Gastrocnemius medialis (tissue), 4 donors: ENCODE measurements around the gene PKP2. TPM values are rescaled to one million over a fixed set of nuclear protein-coding genes. Genes with fewer than 3 reads are reported as not detected.

Experiments used
- ATAC-seq, 2 donors: fragments of 150-250 bp; one replicate each; pipeline ENCODE4 v1.9.1; 2016
- DNase-seq, 2 donors: peaks; one replicate each; pipeline ENCODE4 v3.0.0-alpha.2; 2019
- H3K27ac ChIP-seq, 4 donors: fragments of 200-600 bp; sonication (generic); 1 replicate in 1 of 4; 2 replicates in 3 of 4; pipeline ENCODE4 v1.5.1; 2016 to 2018; ENCODE audit warnings: mild to moderate bottlenecking in 2 of 4, moderate library complexity in 1 of 4
- H3K27me3 ChIP-seq, 3 donors: fragments of 200-600 bp; sonication (generic) in 2 of 3; 1 replicate in 1 of 3; 2 replicates in 2 of 3; pipeline versions ENCODE4 v1.5.1 to v1.6.0; 2016 to 2019; ENCODE audit warnings: mild to moderate bottlenecking in 1 of 3, moderate library complexity in 1 of 3
- H3K36me3 ChIP-seq, 2 donors: fragments of 200-600 bp; sonication (generic) in 1 of 2; one replicate each; pipeline ENCODE4 v1.5.1; 2017 to 2018
- H3K4me1 ChIP-seq, 2 donors: fragments of 200-600 bp; sonication (generic) in 1 of 2; one replicate each; pipeline ENCODE4 v1.5.1; 2016 to 2017; ENCODE audit warnings: mild to moderate bottlenecking in 2 of 2
- H3K4me3 ChIP-seq, 4 donors: fragments of 200-600 bp; sonication (generic) in 3 of 4; 1 replicate in 1 of 4; 2 replicates in 3 of 4; pipeline ENCODE4 v1.5.1; 2016 to 2019; ENCODE audit warnings: mild to moderate bottlenecking in 2 of 4
- H3K9me3 ChIP-seq, 3 donors: fragments of 200-600 bp; sonication (generic) in 2 of 3; 1 replicate in 1 of 3; 2 replicates in 2 of 3; pipeline ENCODE4 v1.5.1; 2016 to 2019
- POLR2A ChIP-seq, 2 donors: fragments of 450-650 bp; IDR thresholded peaks; one replicate each; pipeline ENCODE4 v1.6.1; 2017; ENCODE audit warnings: antibody characterized with exemption in 2 of 2, mild to moderate bottlenecking in 2 of 2, moderate library complexity in 2 of 2
- in situ Hi-C, 4 donors: fragments of 200-750 bp; cut with MboI; loops; one replicate each; pipeline versions ENCODE4 v1.15.0 to v1.8.0; 2017; ENCODE audit warnings: low sequenced_read_pairs in 4 of 4
- intact Hi-C: fragments of 100-400 bp; cut with DNase I; formaldehyde crosslinking; loops from one replicate; pipeline ENCODE4 v1.15.1; 2023; ENCODE audit warnings: low total_unique reads
- total RNA-seq, 4 donors: library from RNA; depleted of rRNA; stranded (reverse); fragments of >200 nt; gene quantifications; one replicate each; pipeline versions ENCODE4 v1.1.0 to v1.2.3, GENCODE V29; 2016
- TF ChIP-seq, protein P1 (sequence below), 5 experiments: fragments of 450-650 bp in 3 of 5; fragments of 200-600 bp in 2 of 5; sonication (generic) in 2 of 5; IDR thresholded peaks in 4 of 5; conservative IDR thresholded peaks in 1 of 5; 1 replicate in 4 of 5; 2 replicates in 1 of 5; pipeline ENCODE4 v1.5.1; 2016 to 2019; ENCODE audit warnings: antibody characterized with exemption in 5 of 5, mild to moderate bottlenecking in 3 of 5, moderate library complexity in 3 of 5

The PKP2 gene
- total RNA-seq, 4 donors from 2014 or later: 3.5 to 7.2 (median 4.1) TPM

DNA sequence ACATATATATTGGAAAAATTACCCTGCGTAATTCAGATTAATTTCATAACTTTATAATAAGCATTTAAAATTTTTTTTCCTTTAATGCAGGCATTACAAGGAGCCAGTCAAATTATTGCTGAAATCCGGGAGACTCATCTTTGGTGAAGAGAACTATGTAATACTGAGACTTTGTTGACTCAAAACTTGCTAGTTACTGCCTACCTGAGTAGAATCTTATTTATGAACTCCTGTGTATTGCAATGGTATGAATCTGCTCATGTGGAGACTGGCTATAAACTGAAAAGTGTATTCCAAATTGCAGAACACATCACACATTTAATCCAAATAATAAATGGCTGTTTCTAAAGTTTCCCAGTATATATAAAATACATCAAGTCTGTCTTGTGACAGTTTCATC lies 153.3 kb downstream of the PKP2 start:
- Histone ChIP-seq H3K4me3 (no peak overlapping the region), H3K36me3 (peaks cover 4 to 87% of the 10 kb centered on the region in 2 donors), H3K27me3 (no peaks in the 10 kb centered on the region), H3K27ac (no peak overlapping the region), H3K4me1 (no peaks in the 10 kb centered on the region), H3K9me3 (no peaks in the 10 kb centered on the region)
- in situ Hi-C loops: no loop called here
- DNase-seq: no peak
- TF ChIP-seq, protein P1, sequence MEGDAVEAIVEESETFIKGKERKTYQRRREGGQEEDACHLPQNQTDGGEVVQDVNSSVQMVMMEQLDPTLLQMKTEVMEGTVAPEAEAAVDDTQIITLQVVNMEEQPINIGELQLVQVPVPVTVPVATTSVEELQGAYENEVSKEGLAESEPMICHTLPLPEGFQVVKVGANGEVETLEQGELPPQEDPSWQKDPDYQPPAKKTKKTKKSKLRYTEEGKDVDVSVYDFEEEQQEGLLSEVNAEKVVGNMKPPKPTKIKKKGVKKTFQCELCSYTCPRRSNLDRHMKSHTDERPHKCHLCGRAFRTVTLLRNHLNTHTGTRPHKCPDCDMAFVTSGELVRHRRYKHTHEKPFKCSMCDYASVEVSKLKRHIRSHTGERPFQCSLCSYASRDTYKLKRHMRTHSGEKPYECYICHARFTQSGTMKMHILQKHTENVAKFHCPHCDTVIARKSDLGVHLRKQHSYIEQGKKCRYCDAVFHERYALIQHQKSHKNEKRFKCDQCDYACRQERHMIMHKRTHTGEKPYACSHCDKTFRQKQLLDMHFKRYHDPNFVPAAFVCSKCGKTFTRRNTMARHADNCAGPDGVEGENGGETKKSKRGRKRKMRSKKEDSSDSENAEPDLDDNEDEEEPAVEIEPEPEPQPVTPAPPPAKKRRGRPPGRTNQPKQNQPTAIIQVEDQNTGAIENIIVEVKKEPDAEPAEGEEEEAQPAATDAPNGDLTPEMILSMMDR (IDR thresholded peaks at IDR 0.05 in 4 of 5, conservative IDR thresholded peaks at IDR 0.05 in 1 of 5): no peak
- no peak for TF ChIP-seq POLR2A (IDR thresholded peaks at IDR 0.05)
- ATAC-seq: no peak
- intact Hi-C loops: no loop called here

DNA sequence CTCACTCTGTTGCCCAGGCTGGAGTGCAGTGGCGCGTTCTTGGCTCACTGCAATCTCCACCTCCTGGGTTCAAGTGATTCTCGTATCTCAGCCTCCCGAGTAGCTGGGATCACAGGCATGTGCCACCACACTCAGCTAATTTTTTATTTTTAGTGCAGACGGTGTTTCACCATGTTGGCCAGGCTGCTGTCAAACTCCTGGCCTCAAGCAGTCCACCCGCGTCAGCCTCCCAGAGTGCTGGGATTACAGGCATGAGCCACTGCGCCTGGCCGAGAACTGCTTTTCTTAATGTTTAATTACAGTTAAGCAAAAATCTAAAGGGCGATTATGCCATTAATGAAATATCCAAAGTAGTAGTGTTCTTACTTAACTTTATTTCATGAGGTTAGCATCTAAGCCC lies 154.4 kb downstream of the PKP2 start:
- no peak for DNase-seq
- TF ChIP-seq POLR2A (IDR thresholded peaks at IDR 0.05): no peak
- TF ChIP-seq, protein P1 (IDR thresholded peaks at IDR 0.05 in 4 of 5, conservative IDR thresholded peaks at IDR 0.05 in 1 of 5): no peak
- Histone ChIP-seq H3K27ac (no peak overlapping the region), H3K36me3 (peaks cover 4 to 87% of the 10 kb centered on the region in 2 donors), H3K27me3 (no peaks in the 10 kb centered on the region), H3K4me3 (no peak overlapping the region), H3K9me3 (no peaks in the 10 kb centered on the region), H3K4me1 (no peaks in the 10 kb centered on the region)
- no peak for ATAC-seq
- in situ Hi-C loops: no loop called here
- intact Hi-C loops: no loop called here

Other genes starting within 250 kb of the PKP2 start
- 10 to 100 TPM; 39.3 to 68.3 (median 43.8) TPM for gene DNM1L, start 217.5 kb downstream of the PKP2 start, total RNA-seq
- gene YARS2, start 140.9 kb downstream of the PKP2 start, total RNA-seq: 10 to 100 TPM in 3 of 4 donors, 1 to 10 TPM in 1; 9.1 to 19.4 (median 13.9) TPM